Measurements from ENCODE around the gene SLC38A10. TPM values are rescaled to one million over a fixed set of nuclear protein-coding genes. Genes with fewer than 3 reads are reported as not detected.

Gene SLC38A10
- total and polyA plus RNA-seq, 2 of the 13 experiments (the other 11 are each of a cell fraction or from before 2014, with no cell fraction given), result 23.4 to 55.8 TPM

GRCh38 chr17:81218991-81219390, 76.1 kb downstream of the SLC38A10 start (continued):
- TF ChIP-seq ZNF609 (CRISPR knock-in tag; IDR thresholded peaks at IDR 0.05; ENCODE audit: borderline replicate concordance) (no peak), ETV5 (CRISPR knock-in tag; IDR thresholded peaks at IDR 0.05; ENCODE audit: borderline replicate concordance) (no peak), KLF12 (CRISPR knock-in tag; IDR thresholded peaks at IDR 0.05; ENCODE audit: borderline replicate concordance) (no peak), ZKSCAN5 (CRISPR knock-in tag; IDR thresholded peaks at IDR 0.05) (no peak), ETV6 (CRISPR knock-in tag; conservative IDR thresholded peaks at IDR 0.05) (no peak), ZNF383 (CRISPR knock-in tag; IDR thresholded peaks at IDR 0.05; ENCODE audit: borderline replicate concordance) (no peak), HOXA5 (CRISPR knock-in tag; IDR thresholded peaks at IDR 0.05) (no peak)

- H3K4me3 ChIP-seq (replicated peaks in 1 of 3; ENCODE audit: insufficient read depth in 1 of 3, low read depth in 2 of 3, low read length in 3 of 3), result no peak overlapping the region
- H3K36me3 ChIP-seq (replicated peaks in 1 of 2; ENCODE audit: control insufficient read depth in 1 of 2, insufficient read depth in 2 of 2, low read length in 2 of 2), result peaks cover 10 to 15% of the 10 kb centered on the region in 2 experiments; a peak in 4 of 5 replicates
- no peak for ATAC-seq
- H3K4me1 ChIP-seq (ENCODE audit: insufficient read depth, low read length), result peaks cover 12% of the 10 kb centered on the region
- DNase-seq (ENCODE audit: low spot score), result no peak
- peaks cover 12% of the 10 kb centered on the region for H3K79me2 ChIP-seq (ENCODE audit: insufficient read depth, low read length)
- H3K27me3 ChIP-seq (ENCODE audit: control insufficient read depth in 1 of 2, insufficient read depth in 2 of 2, low read length in 2 of 2), result no peaks in the 10 kb centered on the region
- 97% methylated on average over 13 of the region's 13 CpGs for WGBS (ENCODE audit: low lambda C conversion rate)
- ChIA-PET CTCF (ENCODE audit: low intra/inter-chr PET ratio, low total read pairs) (no interaction called here), POLR2A (no interaction called here)
- in situ Hi-C loops (cut with HindIII; ENCODE audit: extremely low pct_ligation_motif_present, low pct_unique_long_range_greater_than_20kb) (no loop called here), intact Hi-C loops (cut with micrococcal nuclease; ENCODE audit: unreplicated experiment) (no loop called here)
- no peak for FAIRE-seq
- no peak overlapping the region for H3K9ac ChIP-seq (ENCODE audit: insufficient read depth, low read depth, low read length)
- no peak overlapping the region for H2AFZ ChIP-seq (ENCODE audit: low read length)
- H4K20me1 ChIP-seq (ENCODE audit: insufficient read depth, low read length), result no peaks in the 10 kb centered on the region; the same call in 1 of the 2 replicates
- H3K4me2 ChIP-seq (ENCODE audit: low read depth, low read length), result no peak overlapping the region
- no peaks in the 10 kb centered on the region for H3K9me3 ChIP-seq (ENCODE audit: low read length)
- BruUV-seq (replicated peaks), result no TSS peak
- no peak overlapping the region for H3K27ac ChIP-seq (ENCODE audit: extremely low read length, insufficient read depth, low read length)
- TF ChIP-seq SP4 (CRISPR knock-in tag; IDR thresholded peaks at IDR 0.05), result no peak
- no peak for TF ChIP-seq RORA (CRISPR knock-in tag; IDR thresholded peaks at IDR 0.05)
- TF ChIP-seq POLR2AphosphoS5 (IDR thresholded peaks at IDR 0.05; ENCODE audit: low read depth, low read length), result no peak
- TF ChIP-seq ZMYM4 (CRISPR knock-in tag; IDR thresholded peaks at IDR 0.05), result no peak
- TF ChIP-seq MTERF4 (CRISPR knock-in tag; IDR thresholded peaks at IDR 0.05), result no peak
- no peak for TF ChIP-seq ZNF775 (CRISPR knock-in tag; IDR thresholded peaks at IDR 0.05; ENCODE audit: borderline replicate concordance)
- TF ChIP-seq SMC3 (IDR thresholded peaks at IDR 0.05; ENCODE audit: low read length), result no peak
- TF ChIP-seq ZNF7 (CRISPR knock-in tag; IDR thresholded peaks at IDR 0.05), result no peak
- TF ChIP-seq ZNF484 (CRISPR knock-in tag; IDR thresholded peaks at IDR 0.05; ENCODE audit: borderline replicate concordance, low read depth), result no peak
- TF ChIP-seq MEF2D (CRISPR knock-in tag; IDR thresholded peaks at IDR 0.05), result no peak
- no peak for TF ChIP-seq ZBTB2 (CRISPR knock-in tag; IDR thresholded peaks at IDR 0.05; ENCODE audit: low read depth)
These were observed 76.6 kb downstream of the SLC38A10 start for GRCh38 chr17:81218459-81218858.

Data from HepG2 (cell line).